GM10266 (cell line): ENCODE results near the gene CACNA1G.
A peak's percentile ranks its signal among the peaks of the same experiment; 100 is the strongest.

ENCODE experiments used
- DNase-seq: peaks from one replicate; pipeline ENCODE4 v3.0.0; 2012; ENCODE audit errors: extremely low spot score
- CTCF ChIP-seq: IDR thresholded peaks from 2 replicates; pipeline ENCODE4 v1.5.1; 2012; ENCODE audit warnings: mild to moderate bottlenecking, low read depth; ENCODE audit not compliant: control insufficient read depth, insufficient read depth; ENCODE audit errors: missing control alignments

CACNA1G gene

GRCh38 chr17:50560185-50560824 lies at the start of gene CACNA1G:
Gene CACNA1G (plus strand): TSS chr17:50560715. CDS start chr17:50561460, 745 bp downstream.
- no peak for TF ChIP-seq CTCF
- DNase-seq: peak; percentile 97

GRCh38 chr17:50511058-50511457 lies 49.5 kb upstream of the CACNA1G start:
- peak; percentile 88 for DNase-seq
- TF ChIP-seq CTCF: no peak

- TF ChIP-seq CTCF: no peak
- no peak for DNase-seq
Observed at GRCh38 chr17:50513495-50513894, 47.0 kb upstream of the CACNA1G start.

- no peak for TF ChIP-seq CTCF
- no peak for DNase-seq
Observed at GRCh38 chr17:50514388-50514787, 46.1 kb upstream of the CACNA1G start.

- no peak for DNase-seq
- no peak for TF ChIP-seq CTCF
Observed at GRCh38 chr17:50514936-50515702, 45.4 kb upstream of the CACNA1G start.

GRCh38 chr17:50517011-50517410 lies 43.5 kb upstream of the CACNA1G start:
- no peak for DNase-seq
- no peak for TF ChIP-seq CTCF
